HG02588 (cell line): ENCODE data around the gene IPP.
"Not testable (repeated sequence)": the region's sequence is repeated elsewhere in the genome, so short reads cannot be mapped to it uniquely, and the experiment has no call there.

Source experiments
- ATAC-seq: cut with Tn5 transposase; IDR thresholded peaks from one replicate; pipeline ENCODE4 v1.9.1; 2021; ENCODE audit warnings: mild to moderate bottlenecking, moderate library complexity; ENCODE audit not compliant: unreplicated experiment

Gene IPP

DNA sequence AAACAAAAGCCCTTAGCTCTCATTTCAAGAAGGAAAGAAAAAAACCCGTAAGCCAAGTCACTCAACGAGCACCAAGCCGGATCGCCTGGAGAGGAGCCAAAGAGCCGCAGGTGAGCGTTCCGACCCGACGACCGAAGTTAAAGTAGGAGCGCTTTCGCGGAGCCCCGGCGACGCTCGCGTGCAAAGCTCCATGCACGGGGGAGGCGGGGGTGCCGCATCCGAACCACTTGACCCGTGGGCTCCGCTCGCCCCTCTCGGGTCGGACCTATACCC, 64.5 kb downstream of the IPP start:
- ATAC-seq: peak; percentile 7

DNA sequence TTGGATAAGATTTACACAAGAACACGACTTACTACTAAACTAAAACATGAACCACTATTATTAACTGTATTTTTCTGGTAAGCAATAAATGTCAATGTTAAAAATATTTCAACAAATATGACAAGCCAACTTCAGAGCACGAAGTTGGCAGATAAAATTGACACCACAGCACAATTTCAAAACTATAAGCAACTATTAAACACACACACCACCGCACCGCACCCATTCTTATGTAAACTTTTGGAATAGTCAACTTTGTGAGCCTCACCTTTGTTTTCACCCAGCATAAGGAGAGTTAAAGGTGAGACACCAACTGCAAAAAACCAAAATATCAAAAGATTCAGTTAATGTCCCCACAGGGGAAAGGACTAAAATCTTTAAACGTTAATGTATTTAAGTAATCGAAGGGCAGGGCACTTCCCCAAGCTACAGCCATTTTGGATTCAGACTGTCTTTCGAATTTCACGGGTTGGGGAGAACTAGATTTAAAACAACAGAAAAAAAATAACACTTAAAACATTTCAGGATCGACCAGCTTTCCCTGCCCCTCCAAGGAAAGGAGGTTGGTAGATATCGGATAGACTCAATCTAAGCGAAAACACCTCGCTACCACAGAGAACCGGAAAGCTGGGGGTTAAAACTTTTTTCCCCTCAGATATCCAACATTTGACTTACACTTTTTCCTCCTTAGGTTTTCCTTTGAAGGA, 65.0 kb downstream of the IPP start:
- no peak for ATAC-seq

DNA sequence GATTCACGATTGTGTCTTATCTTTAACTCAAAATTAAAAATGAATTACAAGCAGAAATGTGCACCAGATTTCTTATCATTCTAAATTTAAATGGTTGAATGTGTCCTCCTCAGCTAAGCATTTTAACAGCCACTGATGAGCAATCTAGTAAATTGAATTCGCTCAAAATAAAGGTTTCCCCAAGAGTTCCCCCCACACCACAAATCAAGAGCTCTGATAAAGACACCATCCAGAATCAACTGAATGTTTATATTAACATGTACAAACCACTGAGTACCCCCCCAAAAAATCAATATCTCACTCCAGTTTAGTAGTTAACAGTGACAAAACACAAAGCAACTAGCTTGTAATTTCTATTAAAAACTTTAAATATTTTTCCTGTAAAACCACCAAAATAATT, 66.1 kb downstream of the IPP start:
- no peak for ATAC-seq

- ATAC-seq: no peak
Measured at GRCh38 chr1:45682942-45683341, 67.5 kb downstream of the IPP start.

GRCh38 chr1:45679123-45679522, 71.3 kb downstream of the IPP start:
- ATAC-seq: no peak

DNA sequence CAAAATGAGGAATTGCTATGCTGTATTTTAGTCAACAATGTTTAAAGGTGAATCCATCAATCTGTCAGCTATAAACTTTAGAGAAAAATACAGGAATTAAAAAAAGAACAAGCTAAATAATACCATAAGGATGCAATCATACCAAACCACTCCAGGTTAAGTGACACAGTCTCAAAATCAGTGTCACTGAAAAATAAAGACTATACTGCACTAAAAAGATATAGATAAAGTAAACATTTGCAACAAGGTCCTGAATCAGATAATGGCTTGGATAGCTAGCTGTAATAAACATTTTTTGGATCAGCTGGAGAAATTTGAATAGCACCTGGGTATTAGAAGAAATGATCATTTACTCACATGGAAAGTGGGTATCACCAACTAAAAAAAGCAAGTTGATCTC, 72.0 kb downstream of the IPP start:
- ATAC-seq: no peak

GRCh38 chr1:45677751-45678245, 72.7 kb downstream of the IPP start:
- ATAC-seq: no peak

- not testable (repeated sequence) for ATAC-seq
Measured at GRCh38 chr1:45676553-45676952, 73.9 kb downstream of the IPP start.

DNA sequence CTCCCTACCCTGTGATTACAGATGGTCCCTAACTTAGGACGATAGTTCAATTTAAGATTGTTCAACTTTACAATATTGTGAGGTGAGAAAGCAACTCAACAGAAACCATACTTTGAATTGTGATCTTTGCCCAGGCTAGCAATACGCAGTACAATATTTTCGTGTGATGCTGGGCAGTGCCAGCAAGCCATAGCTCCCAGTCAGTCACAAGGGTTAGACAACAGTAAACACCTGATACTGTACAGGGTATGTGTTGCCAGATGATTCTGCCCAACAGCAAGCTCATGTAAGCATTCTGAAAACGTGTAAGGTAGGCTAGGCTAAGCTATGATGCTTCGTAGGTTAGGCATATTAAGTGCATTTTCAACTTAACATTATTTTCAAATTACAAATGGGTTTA, 76.0 kb downstream of the IPP start:
- ATAC-seq: no peak

GRCh38 chr1:45673956-45674355, 76.5 kb downstream of the IPP start:
- no peak for ATAC-seq

DNA sequence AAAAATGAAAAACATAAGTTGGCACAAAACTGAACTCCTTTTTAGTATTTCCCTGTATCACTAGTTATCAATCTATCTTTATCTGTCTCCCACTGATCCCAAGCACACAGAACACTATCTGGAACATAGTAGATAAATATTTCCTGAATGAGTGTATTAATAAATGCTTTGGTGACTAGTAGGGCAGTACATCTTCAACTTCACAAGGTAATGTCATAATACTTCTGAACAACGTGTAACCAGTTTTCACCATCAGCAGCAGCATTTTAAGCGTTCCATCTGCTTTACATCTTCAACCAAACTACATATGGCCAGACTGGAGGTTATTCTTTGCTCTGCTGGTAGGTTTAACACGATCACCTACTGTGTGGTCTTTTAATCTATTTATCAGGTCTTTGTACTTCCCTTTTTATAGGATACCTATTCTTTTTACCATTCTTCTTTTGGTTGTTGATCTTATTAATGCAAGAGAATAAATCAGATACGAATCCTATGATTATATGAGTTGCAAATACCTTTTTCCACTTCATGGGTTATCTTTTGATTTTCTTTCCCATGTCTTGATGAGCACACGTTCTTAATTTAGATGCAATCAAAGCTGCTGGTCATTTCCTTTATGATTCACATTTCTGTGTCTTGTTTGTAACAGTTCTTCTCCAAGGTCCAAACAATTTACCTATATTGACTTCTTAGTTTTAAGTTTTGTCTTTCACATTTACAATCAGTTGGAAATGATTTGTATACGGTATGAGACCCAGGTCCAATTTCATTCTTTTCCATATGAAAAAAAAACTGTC, 80.4 kb downstream of the IPP start:
- ATAC-seq: no peak

GRCh38 chr1:45669379-45669778, 81.1 kb downstream of the IPP start:
- ATAC-seq: no peak

GRCh38 chr1:45668526-45668925, 81.9 kb downstream of the IPP start:
- ATAC-seq: no peak

DNA sequence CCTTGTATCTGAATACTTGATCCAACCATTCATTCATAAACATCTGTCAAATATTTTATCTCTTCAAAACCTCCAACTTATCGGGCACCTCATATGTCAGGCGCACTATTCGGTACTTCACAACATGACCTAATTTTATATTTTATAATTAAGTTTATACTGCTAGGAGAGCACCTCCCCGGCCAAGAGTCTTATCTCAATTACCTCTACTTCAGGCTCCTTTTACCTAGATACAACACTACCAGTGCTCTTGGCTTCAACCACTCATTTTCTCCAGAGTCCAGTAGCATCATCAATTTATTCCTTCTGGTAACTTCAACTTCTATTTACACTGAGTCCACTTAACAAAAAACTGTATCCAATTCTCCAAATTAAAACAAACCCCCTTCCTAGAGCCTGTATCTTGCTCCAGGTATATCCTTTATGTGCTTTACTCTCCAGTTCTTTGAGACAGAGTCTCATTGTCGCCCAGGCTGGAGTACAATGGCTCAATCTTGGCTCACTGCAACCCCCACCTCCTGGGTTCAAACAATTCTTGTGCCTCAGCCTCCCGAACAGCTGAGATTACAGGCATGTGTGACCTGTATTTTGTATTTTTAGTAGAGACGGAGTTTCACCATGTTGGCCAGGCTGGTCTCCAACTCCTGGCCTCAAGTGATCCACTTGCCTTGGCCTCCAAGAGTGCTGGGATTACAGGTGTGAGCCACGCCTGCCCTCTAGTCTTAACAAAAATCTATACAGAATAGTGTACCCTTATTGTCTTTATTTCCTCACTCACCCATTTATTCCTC, 82.9 kb downstream of the IPP start:
- ATAC-seq: no peak

DNA sequence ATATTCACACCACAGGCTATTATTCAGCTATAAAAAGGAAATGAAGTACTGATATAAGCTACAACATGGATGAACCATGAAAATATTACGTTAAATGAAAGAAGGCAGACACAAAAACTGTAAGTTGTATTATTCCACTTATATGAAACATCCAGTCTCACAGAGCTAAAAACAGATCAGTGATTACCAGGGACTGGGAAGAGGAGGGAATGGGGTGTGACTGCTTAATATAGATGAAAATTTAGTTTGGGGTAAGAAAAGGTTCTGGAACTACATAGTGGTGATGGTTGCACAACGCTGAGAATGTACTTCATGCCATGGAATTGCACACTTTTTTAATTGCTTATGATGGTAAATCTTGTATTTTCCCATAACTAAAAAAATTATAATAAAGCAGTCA, 83.6 kb downstream of the IPP start:
- no peak for ATAC-seq

DNA sequence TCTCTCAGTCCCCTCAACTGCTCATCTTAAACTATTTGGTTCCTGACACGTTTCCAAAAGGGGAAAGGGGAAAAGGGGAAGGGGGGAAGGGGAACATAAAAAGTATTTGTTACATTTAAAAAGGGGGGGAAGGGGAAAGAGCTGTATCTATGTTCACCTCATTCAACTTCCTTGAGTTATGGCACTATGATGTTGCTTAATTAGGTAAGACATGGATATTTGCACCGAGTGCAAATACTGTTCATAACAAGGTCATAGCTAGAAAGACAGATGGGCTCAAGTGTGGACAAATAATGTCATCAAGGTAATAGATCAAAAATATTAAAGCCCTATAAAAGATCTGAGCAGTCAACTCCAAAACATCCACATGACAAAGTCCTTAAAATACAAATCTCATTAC, 90.1 kb downstream of the IPP start:
- ATAC-seq: no peak

DNA sequence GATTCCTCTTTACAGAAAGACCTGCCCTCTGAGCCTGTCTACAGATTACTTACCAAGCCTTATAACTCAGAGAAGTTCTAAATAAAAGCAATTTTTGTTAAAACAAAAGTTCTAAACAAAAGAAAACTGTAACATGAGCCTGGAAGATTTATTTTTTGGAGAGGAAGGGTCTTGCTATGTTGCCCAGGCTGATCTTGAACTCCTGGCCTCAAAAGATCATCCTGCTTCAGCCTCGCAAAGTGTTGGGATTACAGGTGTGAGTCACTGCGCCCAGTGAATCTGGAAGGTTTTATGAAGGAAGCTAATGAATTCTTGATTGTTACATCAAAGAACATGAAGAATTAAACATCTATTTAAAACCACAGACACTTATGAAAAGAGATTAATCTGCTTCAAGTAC, 91.2 kb downstream of the IPP start:
- ATAC-seq: no peak

DNA sequence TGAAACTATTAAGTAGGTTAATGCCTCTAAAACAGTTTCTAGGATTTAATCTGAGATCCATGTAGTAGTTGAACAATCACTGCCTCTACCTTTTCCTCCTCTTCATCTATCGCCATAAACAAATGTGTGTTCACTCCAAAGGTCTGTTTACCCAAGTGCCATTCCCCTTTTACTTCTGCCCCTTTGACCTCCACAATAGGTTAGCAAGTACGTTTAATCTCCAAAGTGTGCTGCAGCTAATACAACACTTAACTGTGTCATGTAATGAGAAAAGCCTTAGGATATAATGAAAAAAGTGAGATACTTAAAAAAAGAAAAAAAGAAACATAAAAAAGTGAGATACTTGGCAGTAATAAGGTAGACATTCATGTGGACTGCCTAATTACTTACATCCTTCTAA, 92.3 kb downstream of the IPP start:
- no peak for ATAC-seq

DNA sequence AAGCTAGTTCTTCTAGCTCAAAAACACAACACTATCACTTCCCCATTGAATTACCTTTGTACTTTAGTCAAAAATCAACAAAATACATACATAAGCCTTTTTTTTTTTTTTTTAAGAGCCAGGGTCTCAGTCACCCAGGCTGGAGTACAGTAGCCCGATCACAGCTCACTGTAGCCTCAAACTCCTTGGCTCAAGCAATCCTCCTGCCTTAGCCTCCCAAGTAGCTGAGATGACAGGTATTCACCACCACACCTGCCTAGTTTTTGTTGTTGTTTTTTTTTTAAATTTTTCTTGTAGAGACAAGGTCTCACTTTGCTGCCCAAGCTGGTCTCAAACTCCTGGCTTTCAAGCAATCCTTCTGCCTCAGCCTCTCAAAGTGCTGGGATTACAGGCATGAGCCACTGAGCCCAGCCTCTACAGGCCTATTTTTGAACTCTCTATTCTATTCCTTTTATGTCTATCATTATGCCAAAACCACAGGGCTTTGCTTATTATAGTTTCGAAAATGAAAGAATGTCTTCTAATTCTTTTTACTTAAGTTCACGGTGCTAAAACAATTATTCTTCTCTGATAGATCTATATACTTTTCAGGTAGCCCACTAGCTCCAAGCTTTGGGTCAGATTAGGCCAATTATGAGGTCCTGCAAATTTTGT, 93.8 kb downstream of the IPP start:
- ATAC-seq: no peak

DNA sequence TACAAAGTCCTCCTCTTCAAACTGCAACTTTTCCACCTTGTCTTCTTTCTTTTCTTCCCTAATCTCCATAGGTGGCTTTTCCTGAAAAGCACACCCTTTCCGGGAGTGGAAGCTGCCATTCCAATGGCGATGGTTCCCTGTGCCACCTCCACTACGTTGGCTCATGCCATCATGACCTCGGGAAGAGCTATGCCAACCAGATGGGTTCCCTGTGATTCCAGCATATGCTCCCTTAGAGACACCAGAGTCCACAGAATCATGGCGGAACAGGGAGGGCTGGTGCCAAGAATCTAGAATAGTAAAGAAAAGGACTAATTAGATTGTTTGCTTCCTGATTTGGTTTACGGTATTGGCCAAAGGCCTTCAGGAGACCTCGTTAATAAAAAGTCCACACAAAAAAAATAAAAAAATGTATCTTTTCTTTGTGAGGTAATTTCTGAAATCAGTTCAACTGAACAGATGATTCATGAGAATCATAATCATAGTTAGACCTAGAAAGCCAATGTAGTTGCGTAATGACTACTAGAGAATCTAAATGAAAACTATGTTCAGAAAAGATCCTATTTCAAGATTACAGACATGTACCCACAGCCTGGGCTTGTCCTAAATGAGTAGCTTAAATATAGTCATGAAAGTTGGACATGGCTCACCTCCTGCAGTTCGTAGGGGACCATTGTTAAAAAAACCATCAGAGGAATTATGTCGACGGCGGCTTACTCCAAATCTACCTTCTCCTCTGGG, 95.7 kb downstream of the IPP start:
- ATAC-seq: no peak
